Measurements from ENCODE around the gene AUTS2.

- no peak for TF ChIP-seq STAT6 (CRISPR knock-in tag; conservative IDR thresholded peaks at IDR 0.05; ENCODE audit: low read depth)
- TF ChIP-seq ZBTB43 (CRISPR knock-in tag; IDR thresholded peaks at IDR 0.05), result no peak
These were observed 925.1 kb downstream of the AUTS2 start for GRCh38 chr7:70523249-70523988.
